Testis (tissue), 3 donors: ENCODE results near the gene OTOS. TPM values are rescaled to one million over a fixed set of nuclear protein-coding genes. Genes with fewer than 3 reads are reported as not detected.

ENCODE experiments used
- DNase-seq: peaks from one replicate; pipeline ENCODE4 v3.0.0-alpha.2; 2019
- H3K27ac ChIP-seq, 2 donors: fragments of 200-600 bp; sonication (generic); one replicate each; pipeline ENCODE4 v1.5.1; 2019
- H3K27me3 ChIP-seq: fragments of 200-600 bp; sonication (generic); one replicate; pipeline ENCODE4 v1.5.1; 2019
- H3K36me3 ChIP-seq: fragments of 200-600 bp; sonication (generic); one replicate; pipeline ENCODE4 v1.5.1; 2017; ENCODE audit warnings: low read depth; ENCODE audit errors: missing control alignments
- H3K4me1 ChIP-seq: fragments of 200-600 bp; sonication (generic); one replicate; pipeline ENCODE4 v1.5.1; 2019
- H3K4me3 ChIP-seq, 2 donors: fragments of 200-600 bp; sonication (generic); one replicate each; pipeline ENCODE4 v1.5.1; 2017 to 2019
- H3K9me3 ChIP-seq: fragments of 200-600 bp; sonication (generic); one replicate; pipeline ENCODE4 v1.5.1; 2017
- POLR2A ChIP-seq: fragments of 450-650 bp; IDR thresholded peaks from one replicate; pipeline ENCODE4 v1.6.1; 2017; ENCODE audit warnings: antibody characterized with exemption, mild to moderate bottlenecking, moderate library complexity
- WGBS, 2 donors: methylation state at CpG; one replicate each; pipeline ENCODE4 v1.1.5; 2018; 5-methylcytosine and 5-hydroxymethylcytosine counted together
- intact Hi-C: fragments of 100-400 bp; cut with DNase I; formaldehyde crosslinking; loops from one replicate; pipeline ENCODE4 v1.15.1; 2023; ENCODE audit warnings: low total_unique reads
- polyA plus RNA-seq: library from polyadenylated mRNA; stranded (reverse); fragments of 350-450 nt; fragmentation: Illumina TruSeq; extraction: RNeasy Lipid Tissue Mini Kit (QIAGEN cat#74804); gene quantifications from one replicate; pipeline ENCODE4 v1.2.3, GENCODE V29; 2014; ENCODE audit warnings: low read depth, low replicate concordance; ENCODE audit not compliant: insufficient read depth
- total RNA-seq, 2 donors: library from RNA; depleted of rRNA; stranded (reverse); fragments of >200 nt; gene quantifications; one replicate each; pipeline ENCODE4 v1.2.3, GENCODE V29; 2016
- TF ChIP-seq, protein P1 (sequence below), 3 experiments: fragments of 450-650 bp in 2 of 3; fragments of 200-600 bp in 1 of 3; sonication (generic) in 1 of 3; IDR thresholded peaks; one replicate each; pipeline ENCODE4 v1.5.1; 2016 to 2019; ENCODE audit warnings: antibody characterized with exemption in 3 of 3, mild to moderate bottlenecking in 2 of 3, moderate library complexity in 1 of 3

OTOS gene
- total and polyA plus RNA-seq, 3 donors from 2014 or later: 1.2 to 1.5 TPM; not detected in 1

DNA sequence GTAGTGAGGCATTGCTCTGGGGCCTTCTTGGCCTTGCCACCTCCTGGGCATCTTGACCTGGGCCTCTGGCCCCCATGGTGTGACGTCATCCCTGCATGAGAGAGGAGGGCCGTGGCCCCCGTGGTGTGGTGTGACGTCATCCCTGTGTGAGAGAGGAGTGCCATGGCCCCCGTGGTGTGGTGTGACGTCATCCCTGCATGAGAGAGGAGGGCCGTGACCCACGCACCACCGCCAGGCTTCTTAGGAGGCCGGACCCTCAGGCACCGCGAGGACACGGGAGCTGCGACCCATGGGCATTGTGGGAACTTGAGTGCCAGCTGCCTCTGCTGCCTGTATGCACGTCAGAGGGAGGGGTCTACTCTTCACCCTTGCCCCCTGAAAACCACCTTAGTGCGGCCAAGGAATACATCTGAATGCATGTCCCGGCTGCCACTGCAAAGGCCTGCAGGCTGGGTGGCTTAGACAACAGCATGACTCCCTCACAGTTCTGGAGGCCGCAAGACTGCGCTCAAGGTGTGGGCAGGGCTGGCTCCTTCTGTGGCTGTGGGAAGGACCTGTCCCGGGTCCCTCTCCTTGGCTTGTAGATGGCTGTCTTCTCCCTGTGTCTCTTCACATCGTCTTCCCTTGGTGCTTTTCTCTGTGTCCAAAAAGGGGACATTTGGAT, 20.8 kb upstream of the OTOS start:
- TF ChIP-seq POLR2A: no peak
- TF ChIP-seq, protein P1, sequence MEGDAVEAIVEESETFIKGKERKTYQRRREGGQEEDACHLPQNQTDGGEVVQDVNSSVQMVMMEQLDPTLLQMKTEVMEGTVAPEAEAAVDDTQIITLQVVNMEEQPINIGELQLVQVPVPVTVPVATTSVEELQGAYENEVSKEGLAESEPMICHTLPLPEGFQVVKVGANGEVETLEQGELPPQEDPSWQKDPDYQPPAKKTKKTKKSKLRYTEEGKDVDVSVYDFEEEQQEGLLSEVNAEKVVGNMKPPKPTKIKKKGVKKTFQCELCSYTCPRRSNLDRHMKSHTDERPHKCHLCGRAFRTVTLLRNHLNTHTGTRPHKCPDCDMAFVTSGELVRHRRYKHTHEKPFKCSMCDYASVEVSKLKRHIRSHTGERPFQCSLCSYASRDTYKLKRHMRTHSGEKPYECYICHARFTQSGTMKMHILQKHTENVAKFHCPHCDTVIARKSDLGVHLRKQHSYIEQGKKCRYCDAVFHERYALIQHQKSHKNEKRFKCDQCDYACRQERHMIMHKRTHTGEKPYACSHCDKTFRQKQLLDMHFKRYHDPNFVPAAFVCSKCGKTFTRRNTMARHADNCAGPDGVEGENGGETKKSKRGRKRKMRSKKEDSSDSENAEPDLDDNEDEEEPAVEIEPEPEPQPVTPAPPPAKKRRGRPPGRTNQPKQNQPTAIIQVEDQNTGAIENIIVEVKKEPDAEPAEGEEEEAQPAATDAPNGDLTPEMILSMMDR (IDR thresholded peaks at IDR 0.05): no peak
- DNase-seq: no peak
- Histone ChIP-seq H3K9me3 (no peaks in the 10 kb centered on the region), H3K36me3 (no peaks in the 10 kb centered on the region), H3K4me1 (no peaks in the 10 kb centered on the region), H3K27me3 (no peaks in the 10 kb centered on the region), H3K4me3 (no peak overlapping the region), H3K27ac (no peak overlapping the region)
- 91 to 95% methylated on average over 6 to 21 of the region's 21 CpGs for WGBS, 2 donors
- intact Hi-C loops: no loop called here

DNA sequence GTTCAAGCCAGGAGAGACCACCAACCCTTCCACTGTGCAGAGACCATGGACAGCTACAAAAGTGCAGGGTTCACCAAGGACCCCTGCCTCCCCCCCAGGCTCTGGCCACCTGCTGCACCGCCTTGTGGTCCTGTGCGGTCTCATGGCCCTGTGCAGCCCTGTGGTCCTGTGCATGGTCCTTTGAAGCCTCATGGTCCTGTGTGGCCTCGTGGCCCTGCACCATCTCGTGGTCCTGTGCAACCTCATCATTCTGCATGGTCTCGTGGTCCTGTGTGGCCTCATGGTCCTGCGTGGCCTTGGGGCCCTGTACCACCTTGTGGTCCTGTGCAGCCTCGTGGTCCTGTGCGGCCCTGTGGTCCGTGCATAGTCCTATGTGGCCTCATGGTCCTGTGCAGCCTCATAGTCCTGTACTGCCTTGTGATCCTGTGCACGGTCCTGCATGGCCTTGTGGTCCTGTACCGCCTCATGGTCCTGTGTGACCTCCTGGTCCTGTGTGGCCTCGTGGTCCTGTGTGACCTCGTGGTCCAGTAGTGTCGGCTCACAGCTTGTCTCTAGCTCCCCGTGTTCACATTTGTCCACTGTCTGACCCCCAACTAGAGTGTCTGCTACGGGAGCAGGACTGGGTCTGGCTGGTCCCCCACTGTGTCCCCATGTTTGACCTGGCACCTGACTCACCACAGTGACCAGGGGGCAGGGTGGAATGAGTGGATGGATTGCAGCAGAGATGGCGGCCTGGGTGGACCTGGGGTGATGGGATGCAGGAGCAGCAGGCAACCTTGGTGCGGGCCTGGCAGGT, 20.0 kb upstream of the OTOS start:
- WGBS, 2 donors: 87 to 92% methylated on average over 3 to 18 of the region's 18 CpGs
- DNase-seq: no peak
- TF ChIP-seq, protein P1 (IDR thresholded peaks at IDR 0.05): no peak
- no peak for TF ChIP-seq POLR2A
- Histone ChIP-seq H3K27me3 (no peaks in the 10 kb centered on the region), H3K9me3 (no peaks in the 10 kb centered on the region), H3K4me1 (peaks cover under 1% of the 10 kb centered on the region), H3K36me3 (no peaks in the 10 kb centered on the region), H3K4me3 (no peak overlapping the region), H3K27ac (no peak overlapping the region)
- intact Hi-C loops: no loop called here

DNA sequence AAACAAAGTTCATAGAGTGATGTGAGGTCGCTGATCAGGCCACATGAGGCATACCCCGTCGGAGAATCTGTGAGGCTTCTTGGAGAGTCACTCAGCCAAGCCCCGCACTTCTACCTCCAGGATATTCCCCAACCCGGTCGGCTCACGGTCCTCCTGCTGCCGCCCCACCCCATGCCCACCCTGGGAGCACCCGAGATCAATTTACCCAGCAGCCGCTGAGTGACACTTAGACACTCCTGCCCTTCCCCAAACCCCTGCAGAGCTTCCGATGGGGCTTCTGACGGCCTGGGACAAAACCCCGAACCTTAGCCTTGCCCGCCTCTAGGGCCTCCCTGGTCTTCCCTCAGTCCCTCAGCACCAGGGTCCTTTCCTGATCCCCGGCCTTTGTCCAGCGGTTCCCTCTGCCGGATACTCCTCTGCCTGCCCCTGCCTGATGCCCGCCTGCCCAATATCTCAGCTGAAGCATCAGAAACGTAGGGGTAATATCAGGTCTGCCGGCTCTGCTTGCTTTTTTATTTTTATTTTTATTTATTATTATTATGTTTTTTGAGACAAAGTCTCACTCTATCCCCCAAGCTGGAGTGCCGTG, 18.9 kb upstream of the OTOS start:
- Histone ChIP-seq H3K27me3 (no peaks in the 10 kb centered on the region), H3K27ac (no peak overlapping the region), H3K9me3 (no peaks in the 10 kb centered on the region), H3K4me3 (no peak overlapping the region), H3K4me1 (peaks cover 5% of the 10 kb centered on the region), H3K36me3 (no peaks in the 10 kb centered on the region)
- intact Hi-C loops: no loop called here
- TF ChIP-seq POLR2A: no peak
- TF ChIP-seq, protein P1 (IDR thresholded peaks at IDR 0.05): no peak
- DNase-seq: no peak
- 84 to 90% methylated on average over 21 of the region's 21 CpGs for WGBS, 2 donors

DNA sequence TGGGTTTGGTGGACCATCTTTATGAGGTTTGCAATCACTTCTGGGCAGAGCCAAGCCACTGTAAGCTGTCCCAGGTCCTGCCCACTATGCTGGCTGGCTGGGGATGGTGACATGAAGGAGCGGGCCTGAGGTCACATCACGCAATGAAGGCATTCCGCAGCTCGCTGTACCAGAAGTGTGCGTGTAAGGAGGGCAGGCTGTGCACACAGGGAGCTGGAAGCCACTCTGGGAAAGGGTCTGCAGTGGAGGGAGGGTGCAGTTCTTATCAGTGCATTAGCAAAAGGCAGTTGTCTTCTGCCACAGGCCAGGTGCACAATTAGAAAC, 16.7 kb upstream of the OTOS start:
- WGBS, 2 donors: 88 to 90% methylated on average over 4 to 5 of the region's 5 CpGs
- no peak overlapping the region for H3K4me3 ChIP-seq
- no peaks in the 10 kb centered on the region for H3K36me3 ChIP-seq
- intact Hi-C loops: no loop called here
- TF ChIP-seq, protein P1 (IDR thresholded peaks at IDR 0.05): no peak
- no peak for TF ChIP-seq POLR2A
- DNase-seq: no peak
- H3K4me1 ChIP-seq: peaks cover 5% of the 10 kb centered on the region
- no peak overlapping the region for H3K27ac ChIP-seq
- no peaks in the 10 kb centered on the region for H3K27me3 ChIP-seq
- H3K9me3 ChIP-seq: no peaks in the 10 kb centered on the region
